ENCODE results near the gene KCNJ12. TPM values are rescaled to one million over a fixed set of nuclear protein-coding genes. Genes with fewer than 3 reads are reported as not detected.
"Not testable (repeated sequence)": the region's sequence is repeated elsewhere in the genome, so short reads cannot be mapped to it uniquely, and the experiment has no call there.

Gene KCNJ12
- total and polyA plus RNA-seq, 4 donors = 0.67 to 6.6 (median 2.5) TPM

DNA sequence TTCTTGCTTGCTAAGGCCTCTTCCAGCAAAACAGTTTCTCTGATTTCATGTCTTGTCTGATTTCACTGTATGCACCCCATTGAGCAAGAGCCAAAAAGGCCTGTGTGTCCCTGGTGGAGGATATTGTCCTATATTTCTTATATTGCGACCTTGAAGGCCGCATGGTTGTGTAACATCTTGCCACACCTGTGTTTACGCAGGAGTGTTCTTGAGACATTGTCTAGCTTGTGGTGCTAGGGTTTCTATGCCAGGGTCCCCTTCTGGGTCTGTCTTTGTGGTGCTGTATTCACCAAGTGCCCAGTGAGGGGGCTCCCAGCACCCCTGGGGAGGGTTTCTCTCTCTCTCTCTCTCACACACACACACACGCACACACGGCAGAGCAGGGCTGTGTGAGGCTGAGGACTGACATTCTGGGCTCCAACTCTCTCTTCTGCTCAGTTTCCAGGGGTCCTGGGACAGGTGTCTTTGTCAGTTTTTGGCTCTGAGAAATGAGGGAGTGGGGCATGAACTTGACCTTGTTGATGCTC lies 35.6 kb downstream of the KCNJ12 start:
- not testable (repeated sequence) for H3K36me3 ChIP-seq (ENCODE audit: control insufficient read depth in 4 of 4, insufficient read depth in 4 of 4, low read length in 4 of 4); H3K27ac ChIP-seq (ENCODE audit: low read depth in 1 of 2, low read length in 1 of 2); DNase-seq; H3K4me1 ChIP-seq (ENCODE audit: control insufficient read depth in 5 of 5, insufficient read depth in 5 of 5, low read length in 5 of 5); ATAC-seq (ENCODE audit: insufficient read depth, low FRiP score); H3K27me3 ChIP-seq (ENCODE audit: control insufficient read depth in 3 of 3, insufficient read depth in 3 of 3, low read length in 2 of 3); H3K9ac ChIP-seq (ENCODE audit: insufficient read depth in 1 of 2, low read length in 2 of 2); H3K9me3 ChIP-seq (ENCODE audit: control insufficient read depth in 4 of 4, insufficient read depth in 3 of 4, low read length in 3 of 4); H3K4me3 ChIP-seq
- WGBS, 2 donors = 78 to 80% methylated on average over 5 of the region's 5 CpGs

- not testable (repeated sequence) for H3K4me1 ChIP-seq (ENCODE audit: control insufficient read depth in 5 of 5, insufficient read depth in 5 of 5, low read length in 5 of 5); DNase-seq; H3K36me3 ChIP-seq (ENCODE audit: control insufficient read depth in 4 of 4, insufficient read depth in 4 of 4, low read length in 4 of 4); ATAC-seq (ENCODE audit: insufficient read depth, low FRiP score); H3K27me3 ChIP-seq (ENCODE audit: control insufficient read depth in 3 of 3, insufficient read depth in 3 of 3, low read length in 2 of 3); H3K9me3 ChIP-seq (ENCODE audit: control insufficient read depth in 4 of 4, insufficient read depth in 3 of 4, low read length in 3 of 4); H3K27ac ChIP-seq (ENCODE audit: low read depth in 1 of 2, low read length in 1 of 2); H3K9ac ChIP-seq (ENCODE audit: insufficient read depth in 1 of 2, low read length in 2 of 2); H3K4me3 ChIP-seq
- WGBS, 2 donors = 80 to 81% methylated on average over 13 to 14 of the region's 14 CpGs
Measured at GRCh38 chr17:21412207-21412681, 36.1 kb downstream of the KCNJ12 start.

- H3K9me3 ChIP-seq (ENCODE audit: control insufficient read depth in 4 of 4, insufficient read depth in 3 of 4, low read length in 3 of 4); H3K4me3 ChIP-seq; H3K36me3 ChIP-seq (ENCODE audit: control insufficient read depth in 4 of 4, insufficient read depth in 4 of 4, low read length in 4 of 4); H3K27ac ChIP-seq (ENCODE audit: low read depth in 1 of 2, low read length in 1 of 2); H3K27me3 ChIP-seq (ENCODE audit: control insufficient read depth in 3 of 3, insufficient read depth in 3 of 3, low read length in 2 of 3); H3K9ac ChIP-seq (ENCODE audit: insufficient read depth in 1 of 2, low read length in 2 of 2); DNase-seq; ATAC-seq (ENCODE audit: insufficient read depth, low FRiP score); H3K4me1 ChIP-seq (ENCODE audit: control insufficient read depth in 5 of 5, insufficient read depth in 5 of 5, low read length in 5 of 5): not testable (repeated sequence)
- 69 to 81% methylated on average over 4 to 8 of the region's 11 CpGs for WGBS, 2 donors
Measured at GRCh38 chr17:21413570-21414279, 37.6 kb downstream of the KCNJ12 start.

DNA sequence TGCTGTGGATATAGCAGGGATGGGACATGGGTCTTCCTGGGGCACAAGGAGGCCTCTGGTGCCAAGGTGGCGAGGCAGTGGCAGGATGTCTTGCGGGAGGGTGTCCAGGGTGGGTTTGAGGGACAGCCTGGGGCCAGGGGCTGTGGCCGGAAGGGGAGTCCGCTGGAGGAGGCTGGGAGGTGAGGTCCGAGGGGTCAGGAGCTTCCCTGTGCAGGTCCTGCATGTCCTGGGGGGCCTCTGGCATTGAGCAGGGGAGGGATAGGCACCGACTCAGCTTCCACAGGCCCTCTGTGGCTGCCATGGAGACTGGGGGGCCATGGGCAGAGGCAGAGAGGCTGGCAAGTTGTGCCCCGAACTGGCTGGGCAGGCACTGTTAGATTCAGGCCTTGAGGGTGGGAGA lies 38.5 kb downstream of the KCNJ12 start:
- 72 to 78% methylated on average over 7 of the region's 7 CpGs for WGBS, 2 donors
- H3K36me3 ChIP-seq (ENCODE audit: control insufficient read depth in 4 of 4, insufficient read depth in 4 of 4, low read length in 4 of 4); H3K27me3 ChIP-seq (ENCODE audit: control insufficient read depth in 3 of 3, insufficient read depth in 3 of 3, low read length in 2 of 3); H3K9me3 ChIP-seq (ENCODE audit: control insufficient read depth in 4 of 4, insufficient read depth in 3 of 4, low read length in 3 of 4); DNase-seq; H3K9ac ChIP-seq (ENCODE audit: insufficient read depth in 1 of 2, low read length in 2 of 2); ATAC-seq (ENCODE audit: insufficient read depth, low FRiP score); H3K27ac ChIP-seq (ENCODE audit: low read depth in 1 of 2, low read length in 1 of 2); H3K4me3 ChIP-seq; H3K4me1 ChIP-seq (ENCODE audit: control insufficient read depth in 5 of 5, insufficient read depth in 5 of 5, low read length in 5 of 5): not testable (repeated sequence)

- not testable (repeated sequence) for ATAC-seq (ENCODE audit: insufficient read depth, low FRiP score); H3K4me1 ChIP-seq (ENCODE audit: control insufficient read depth in 5 of 5, insufficient read depth in 5 of 5, low read length in 5 of 5); DNase-seq; H3K36me3 ChIP-seq (ENCODE audit: control insufficient read depth in 4 of 4, insufficient read depth in 4 of 4, low read length in 4 of 4); H3K27me3 ChIP-seq (ENCODE audit: control insufficient read depth in 3 of 3, insufficient read depth in 3 of 3, low read length in 2 of 3); H3K9me3 ChIP-seq (ENCODE audit: control insufficient read depth in 4 of 4, insufficient read depth in 3 of 4, low read length in 3 of 4); H3K4me3 ChIP-seq; H3K9ac ChIP-seq (ENCODE audit: insufficient read depth in 1 of 2, low read length in 2 of 2); H3K27ac ChIP-seq (ENCODE audit: low read depth in 1 of 2, low read length in 1 of 2)
- WGBS, 2 donors = 83 to 87% methylated on average over 49 to 58 of the region's 58 CpGs
Measured at GRCh38 chr17:21415166-21415990, 39.2 kb downstream of the KCNJ12 start.

DNA sequence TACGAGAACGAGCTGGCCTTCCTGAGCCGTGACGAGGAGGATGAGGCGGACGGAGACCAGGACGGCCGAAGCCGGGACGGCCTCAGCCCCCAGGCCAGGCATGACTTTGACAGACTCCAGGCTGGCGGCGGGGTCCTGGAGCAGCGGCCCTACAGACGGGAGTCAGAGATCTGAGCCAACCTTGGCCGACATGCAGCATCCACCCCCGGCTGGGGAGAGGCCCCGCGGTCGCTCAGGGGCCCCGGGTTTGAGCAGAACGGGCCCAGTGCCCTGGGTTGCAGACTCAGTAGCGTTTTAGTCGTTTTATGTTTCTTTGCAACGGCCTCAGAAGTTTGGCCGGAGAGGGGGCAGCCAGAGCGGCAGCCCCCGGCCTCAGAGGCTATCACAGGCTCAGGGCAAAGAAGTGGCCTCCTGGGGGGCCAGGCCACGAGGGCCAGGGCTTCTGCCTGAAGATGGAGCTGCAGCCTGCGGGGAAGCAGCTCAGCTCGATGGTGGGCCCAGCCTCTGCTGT lies 40.4 kb downstream of the KCNJ12 start:
- 81 to 83% methylated on average over 30 of the region's 30 CpGs for WGBS, 2 donors
- H3K36me3 ChIP-seq (ENCODE audit: control insufficient read depth in 4 of 4, insufficient read depth in 4 of 4, low read length in 4 of 4); H3K4me3 ChIP-seq: not testable (repeated sequence)

GRCh38 chr17:21417349-21417748 lies 41.2 kb downstream of the KCNJ12 start:
- not testable (repeated sequence) for H3K9me3 ChIP-seq (ENCODE audit: control insufficient read depth in 4 of 4, insufficient read depth in 3 of 4, low read length in 3 of 4); H3K9ac ChIP-seq (ENCODE audit: insufficient read depth in 1 of 2, low read length in 2 of 2); H3K27ac ChIP-seq (ENCODE audit: low read depth in 1 of 2, low read length in 1 of 2); H3K4me1 ChIP-seq (ENCODE audit: control insufficient read depth in 5 of 5, insufficient read depth in 5 of 5, low read length in 5 of 5); H3K36me3 ChIP-seq (ENCODE audit: control insufficient read depth in 4 of 4, insufficient read depth in 4 of 4, low read length in 4 of 4); H3K4me3 ChIP-seq; DNase-seq; ATAC-seq (ENCODE audit: insufficient read depth, low FRiP score); H3K27me3 ChIP-seq (ENCODE audit: control insufficient read depth in 3 of 3, insufficient read depth in 3 of 3, low read length in 2 of 3)
- WGBS, 2 donors = 81 to 86% methylated on average over 10 of the region's 10 CpGs

More for the DNA sequence above, 40.4 kb downstream of the KCNJ12 start:
- not testable (repeated sequence) for H3K27me3 ChIP-seq (ENCODE audit: control insufficient read depth in 3 of 3, insufficient read depth in 3 of 3, low read length in 2 of 3); H3K9ac ChIP-seq (ENCODE audit: insufficient read depth in 1 of 2, low read length in 2 of 2); ATAC-seq (ENCODE audit: insufficient read depth, low FRiP score); H3K9me3 ChIP-seq (ENCODE audit: control insufficient read depth in 4 of 4, insufficient read depth in 3 of 4, low read length in 3 of 4); H3K4me1 ChIP-seq (ENCODE audit: control insufficient read depth in 5 of 5, insufficient read depth in 5 of 5, low read length in 5 of 5); DNase-seq; H3K27ac ChIP-seq (ENCODE audit: low read depth in 1 of 2, low read length in 1 of 2)
